CD4-positive, alpha-beta T cell (primary cell): ENCODE measurements around the gene ARID2. TPM values are rescaled to one million over a fixed set of nuclear protein-coding genes. Genes with fewer than 3 reads are reported as not detected.
A peak's percentile ranks its signal among the peaks of the same experiment; 100 is the strongest.

Experiments used
- ATAC-seq: fragments of 200-7000 bp; cut with Tn5 transposase; one replicate; pipeline ENCODE4 v1.10.0; 2022; ENCODE audit warnings: mild to moderate bottlenecking; ENCODE audit not compliant: poor library complexity
- CTCF ChIA-PET: fragments of 350-600 bp; sonication (Branson Sonifier 250); formaldehyde crosslinking; loops from one replicate; lab custom pipeline; 2021; ENCODE audit warnings: antibody characterized with exemption, inconsistent platforms; lab: Charles Lee
- POLR2A ChIA-PET: fragments of 350-600 bp; sonication (Branson Sonifier 250); formaldehyde crosslinking; loops from one replicate; lab custom pipeline; 2021; ENCODE audit warnings: antibody characterized with exemption, inconsistent platforms; lab: Charles Lee
- DNase-seq, 14 experiments: peaks; one replicate each; pipeline ENCODE4 v3.0.0-alpha.2; 2013 to 2020; ENCODE audit warnings: mixed read lengths in 2 of 14
- H3K27ac ChIP-seq, 2 donors: one replicate each; pipeline versions ENCODE4 v1.5.1 to v1.7.0; 2013; ENCODE audit warnings: low read length in 2 of 2, low read depth in 1 of 2, mild to moderate bottlenecking in 1 of 2
- H3K27me3 ChIP-seq, 2 experiments: 1 replicate in 1 of 2; 2 replicates in 1 of 2; pipeline versions ENCODE4 v1.6.1 to v1.7.0; 2013; ENCODE audit warnings: low read length in 2 of 2, control low read depth in 1 of 2, mild to moderate bottlenecking in 1 of 2, moderate library complexity in 1 of 2; ENCODE audit not compliant: insufficient read depth in 2 of 2, control insufficient read depth in 1 of 2
- H3K36me3 ChIP-seq: one replicate; pipeline ENCODE4 v1.6.1; 2013; ENCODE audit warnings: low read length, control low read depth; ENCODE audit not compliant: insufficient read depth
- H3K4me1 ChIP-seq: one replicate; pipeline ENCODE4 v1.6.1; 2013; ENCODE audit warnings: low read length, control low read depth; ENCODE audit not compliant: insufficient read depth
- H3K4me3 ChIP-seq: one replicate; pipeline ENCODE4 v1.5.1; 2013; ENCODE audit warnings: mild to moderate bottlenecking, low read length, moderate library complexity
- H3K9me3 ChIP-seq, 2 experiments: 1 replicate in 1 of 2; 2 replicates in 1 of 2; pipeline versions ENCODE4 v1.6.1 to v1.7.0; 2013; ENCODE audit warnings: low read length in 2 of 2, mild to moderate bottlenecking in 2 of 2, control low read depth in 1 of 2, moderate library complexity in 1 of 2; ENCODE audit not compliant: control insufficient read depth in 1 of 2, insufficient read depth in 1 of 2
- H3K27ac Mint-ChIP-seq: one replicate; pipeline ENCODE4 v1.8.0; 2020; ENCODE audit warnings: mixed read lengths
- H3K27me3 Mint-ChIP-seq: one replicate; pipeline ENCODE4 v1.8.0; 2021; ENCODE audit warnings: mixed read lengths
- H3K36me3 Mint-ChIP-seq: one replicate; pipeline ENCODE4 v1.8.0; 2021; ENCODE audit warnings: low read depth, mixed read lengths
- H3K4me1 Mint-ChIP-seq: one replicate; pipeline ENCODE4 v1.8.0; 2021; ENCODE audit warnings: low read depth, mixed read lengths
- H3K4me3 Mint-ChIP-seq: one replicate; pipeline ENCODE4 v1.8.0; 2020; ENCODE audit warnings: mild to moderate bottlenecking, mixed read lengths
- H3K9me3 Mint-ChIP-seq: one replicate; pipeline ENCODE4 v1.8.0; 2020; ENCODE audit warnings: mixed read lengths
- intact Hi-C, 2 experiments: fragments of 100-400 bp; cut with DNase I in 1 of 2; cut with micrococcal nuclease in 1 of 2; formaldehyde crosslinking; loops; one replicate each; pipeline versions ENCODE4 v1.15.1 to v1.9.0; 2023 to 2025; cut with DNase I, micrococcal nuclease
- polyA plus RNA-seq, 2 donors: library from polyadenylated mRNA; unstranded; fragments of 120-200 nt; gene quantifications; one replicate each; pipeline ENCODE4 v1.2.1, GENCODE V29; 2013
- total RNA-seq, 174 experiments: library from RNA in 2 of 174; stranded (reverse) in 2 of 174; gene quantifications; one replicate each; pipeline ENCODE4 v1.2.3 and lab custom pipeline; 2021 to 2026
- TF ChIP-seq, protein P1 (sequence below): fragments of 200-600 bp; IDR thresholded peaks from one replicate; pipeline ENCODE4 v1.8.0; 2022; ENCODE audit warnings: antibody characterized with exemption, mild to moderate bottlenecking

Gene ARID2, protein sequence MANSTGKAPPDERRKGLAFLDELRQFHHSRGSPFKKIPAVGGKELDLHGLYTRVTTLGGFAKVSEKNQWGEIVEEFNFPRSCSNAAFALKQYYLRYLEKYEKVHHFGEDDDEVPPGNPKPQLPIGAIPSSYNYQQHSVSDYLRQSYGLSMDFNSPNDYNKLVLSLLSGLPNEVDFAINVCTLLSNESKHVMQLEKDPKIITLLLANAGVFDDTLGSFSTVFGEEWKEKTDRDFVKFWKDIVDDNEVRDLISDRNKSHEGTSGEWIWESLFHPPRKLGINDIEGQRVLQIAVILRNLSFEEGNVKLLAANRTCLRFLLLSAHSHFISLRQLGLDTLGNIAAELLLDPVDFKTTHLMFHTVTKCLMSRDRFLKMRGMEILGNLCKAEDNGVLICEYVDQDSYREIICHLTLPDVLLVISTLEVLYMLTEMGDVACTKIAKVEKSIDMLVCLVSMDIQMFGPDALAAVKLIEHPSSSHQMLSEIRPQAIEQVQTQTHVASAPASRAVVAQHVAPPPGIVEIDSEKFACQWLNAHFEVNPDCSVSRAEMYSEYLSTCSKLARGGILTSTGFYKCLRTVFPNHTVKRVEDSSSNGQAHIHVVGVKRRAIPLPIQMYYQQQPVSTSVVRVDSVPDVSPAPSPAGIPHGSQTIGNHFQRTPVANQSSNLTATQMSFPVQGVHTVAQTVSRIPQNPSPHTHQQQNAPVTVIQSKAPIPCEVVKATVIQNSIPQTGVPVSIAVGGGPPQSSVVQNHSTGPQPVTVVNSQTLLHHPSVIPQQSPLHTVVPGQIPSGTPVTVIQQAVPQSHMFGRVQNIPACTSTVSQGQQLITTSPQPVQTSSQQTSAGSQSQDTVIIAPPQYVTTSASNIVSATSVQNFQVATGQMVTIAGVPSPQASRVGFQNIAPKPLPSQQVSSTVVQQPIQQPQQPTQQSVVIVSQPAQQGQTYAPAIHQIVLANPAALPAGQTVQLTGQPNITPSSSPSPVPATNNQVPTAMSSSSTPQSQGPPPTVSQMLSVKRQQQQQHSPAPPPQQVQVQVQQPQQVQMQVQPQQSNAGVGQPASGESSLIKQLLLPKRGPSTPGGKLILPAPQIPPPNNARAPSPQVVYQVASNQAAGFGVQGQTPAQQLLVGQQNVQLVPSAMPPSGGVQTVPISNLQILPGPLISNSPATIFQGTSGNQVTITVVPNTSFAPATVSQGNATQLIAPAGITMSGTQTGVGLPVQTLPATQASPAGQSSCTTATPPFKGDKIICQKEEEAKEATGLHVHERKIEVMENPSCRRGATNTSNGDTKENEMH (N-terminal part only)
- total RNA-seq (10 to 100 TPM; 49.0 to 51.3 TPM), total RNA-seq (lab: John Stamatoyannopoulos, UW) (43.3 to 297 (median 95.1) reads per million in 172 experiments)
- polyA plus RNA-seq (2013, experiment 1 of 2) = 16.3 TPM
- 18.9 TPM for polyA plus RNA-seq (2013, experiment 2 of 2)

DNA sequence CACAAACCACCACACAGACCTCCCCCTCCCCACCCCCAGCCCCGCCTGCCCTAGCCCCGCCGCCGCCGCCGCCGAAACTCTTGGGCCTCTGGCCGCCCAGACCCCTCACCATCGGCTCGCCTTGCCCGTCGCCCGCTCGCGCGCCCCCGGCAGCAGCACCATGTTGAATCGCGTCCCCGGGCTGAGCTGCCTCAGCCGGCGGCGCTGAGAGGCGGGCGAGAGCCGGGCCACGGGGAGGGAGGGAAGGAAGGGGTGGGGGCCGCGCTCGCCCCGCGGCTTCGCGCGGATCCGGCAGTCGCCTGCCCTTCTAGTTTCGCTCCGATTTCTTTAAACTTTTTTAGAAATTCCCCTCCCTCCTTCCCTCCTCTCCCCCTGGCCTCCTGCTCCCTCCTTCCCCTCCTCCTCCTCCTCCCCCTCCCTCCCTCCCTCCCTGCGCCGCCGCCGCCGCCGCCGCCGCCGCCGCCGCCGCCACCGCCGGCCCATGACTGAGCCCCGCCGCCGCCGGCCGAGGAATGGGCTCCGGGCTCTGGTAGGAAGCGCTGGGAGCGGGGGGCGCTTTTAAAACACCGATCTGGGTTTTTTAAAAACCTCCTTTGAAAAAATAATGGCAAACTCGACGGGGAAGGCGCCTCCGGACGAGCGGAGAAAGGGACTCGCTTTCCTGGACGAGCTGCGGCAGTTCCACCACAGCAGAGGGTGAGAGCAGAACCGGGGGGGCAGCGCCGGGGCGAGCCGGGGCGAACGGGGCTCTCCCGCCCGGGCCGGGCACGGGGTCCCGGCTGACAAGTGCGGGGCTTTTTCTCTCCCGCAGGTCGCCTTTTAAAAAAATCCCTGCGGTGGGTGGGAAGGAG is at the start of gene ARID2:
Gene ARID2 (plus strand): TSS at position 474 of the 851 bp plus-strand sequence. CDS start 131 bp downstream, at position 605.
- H3K4me1 Mint-ChIP-seq = peaks cover 44% of the 10 kb centered on the region
- H3K4me1 ChIP-seq = peaks cover 10% of the 10 kb centered on the region
- no peaks in the 10 kb centered on the region for H3K9me3 ChIP-seq
- H3K36me3 ChIP-seq = no peaks in the 10 kb centered on the region
- peak; percentile 37 to 90 (median 58) for DNase-seq
- H3K27me3 ChIP-seq = no peaks in the 10 kb centered on the region
- ChIA-PET CTCF (interaction anchor here (0.6 to 2.6 kb wide), 14 partner anchors 13 to 540 kb away, joined by 3 to 16 read pairs (median 4); partner anchors contain the start of genes ANO6 and SLC38A1), POLR2A (interaction anchor here (0.7 to 7.4 kb wide), 21 partner anchors 10 to 794 kb away, joined by 3 to 98 read pairs (median 4); partner anchors contain the start of genes ANO6, SCAF11 and SLC38A1)
- TF ChIP-seq, protein P1, sequence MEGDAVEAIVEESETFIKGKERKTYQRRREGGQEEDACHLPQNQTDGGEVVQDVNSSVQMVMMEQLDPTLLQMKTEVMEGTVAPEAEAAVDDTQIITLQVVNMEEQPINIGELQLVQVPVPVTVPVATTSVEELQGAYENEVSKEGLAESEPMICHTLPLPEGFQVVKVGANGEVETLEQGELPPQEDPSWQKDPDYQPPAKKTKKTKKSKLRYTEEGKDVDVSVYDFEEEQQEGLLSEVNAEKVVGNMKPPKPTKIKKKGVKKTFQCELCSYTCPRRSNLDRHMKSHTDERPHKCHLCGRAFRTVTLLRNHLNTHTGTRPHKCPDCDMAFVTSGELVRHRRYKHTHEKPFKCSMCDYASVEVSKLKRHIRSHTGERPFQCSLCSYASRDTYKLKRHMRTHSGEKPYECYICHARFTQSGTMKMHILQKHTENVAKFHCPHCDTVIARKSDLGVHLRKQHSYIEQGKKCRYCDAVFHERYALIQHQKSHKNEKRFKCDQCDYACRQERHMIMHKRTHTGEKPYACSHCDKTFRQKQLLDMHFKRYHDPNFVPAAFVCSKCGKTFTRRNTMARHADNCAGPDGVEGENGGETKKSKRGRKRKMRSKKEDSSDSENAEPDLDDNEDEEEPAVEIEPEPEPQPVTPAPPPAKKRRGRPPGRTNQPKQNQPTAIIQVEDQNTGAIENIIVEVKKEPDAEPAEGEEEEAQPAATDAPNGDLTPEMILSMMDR = no peak
- intact Hi-C loops = loop anchor here (1.0 to 10.0 kb wide), 7 partner anchors 15 to 643 kb away; partner anchors contain the start of genes SLC38A2 (in 2 of the 2), ANO6 (in 1 of the 2), SCAF11 (in 1 of the 2) and SLC38A1 (in 1 of the 2)
- H3K27ac Mint-ChIP-seq = peak within 1 kb of the TSS; percentile 84
- H3K36me3 Mint-ChIP-seq = peaks cover 47% of the 10 kb centered on the region
- H3K4me3 Mint-ChIP-seq = peak within 1 kb of the TSS; percentile 100
- no peaks in the 10 kb centered on the region for H3K9me3 Mint-ChIP-seq
- peak; percentile 27 for ATAC-seq
- peak within 1 kb of the TSS; percentile 98 to 99 for H3K27ac ChIP-seq
- no peaks in the 10 kb centered on the region for H3K27me3 Mint-ChIP-seq
- H3K4me3 ChIP-seq = peak within 1 kb of the TSS; percentile 77

DNA sequence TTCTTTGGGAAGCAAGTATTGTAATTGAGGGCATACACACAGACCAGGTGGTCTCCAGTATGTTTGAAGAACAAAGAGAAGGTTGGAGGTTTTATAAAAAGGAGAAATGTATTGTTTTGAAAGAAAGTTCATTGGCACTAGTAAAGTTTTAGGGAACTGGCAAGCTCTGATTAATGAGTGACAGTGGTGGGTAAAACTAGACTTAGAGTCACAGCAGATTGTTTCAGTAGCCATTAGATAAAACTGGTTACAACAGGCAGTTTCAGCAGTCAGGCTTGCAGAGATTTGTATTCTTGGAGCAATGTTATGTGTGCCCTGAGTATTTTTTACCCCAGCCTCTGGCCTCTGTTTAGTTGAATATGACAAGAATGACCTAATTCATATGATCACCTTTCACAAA is 49.1 kb upstream of the ARID2 start:
- TF ChIP-seq, protein P1 = no peak
- intact Hi-C loops = no loop called here
- no peak overlapping the region for H3K27ac Mint-ChIP-seq
- no peak for DNase-seq
- H3K4me3 ChIP-seq = no peak overlapping the region
- H3K27me3 Mint-ChIP-seq = no peaks in the 10 kb centered on the region
- H3K27me3 ChIP-seq = no peaks in the 10 kb centered on the region
- no peak for ATAC-seq
- no peaks in the 10 kb centered on the region for H3K4me1 ChIP-seq
- no peaks in the 10 kb centered on the region for H3K9me3 ChIP-seq
- H3K9me3 Mint-ChIP-seq = no peaks in the 10 kb centered on the region
- H3K36me3 ChIP-seq = no peaks in the 10 kb centered on the region
- no peaks in the 10 kb centered on the region for H3K4me1 Mint-ChIP-seq
- no peaks in the 10 kb centered on the region for H3K36me3 Mint-ChIP-seq
- ChIA-PET CTCF (interaction anchor here (1.3 to 1.5 kb wide), 4 partner anchors 12 to 45 kb away, joined by 3 to 4 read pairs (median 3); no protein-coding TSS in a partner anchor), POLR2A (interaction anchor here (0.9 kb wide), 1 partner anchor 10 kb away, joined by 3 read pairs; no protein-coding TSS in a partner anchor)
- no peak overlapping the region for H3K27ac ChIP-seq
- H3K4me3 Mint-ChIP-seq = no peak overlapping the region
